HG03159 (cell line): ENCODE measurements around the gene NFATC1.
A peak's percentile ranks its signal among the peaks of the same experiment; 100 is the strongest.

Experiments used
- ATAC-seq: cut with Tn5 transposase; IDR thresholded peaks from one replicate; pipeline ENCODE4 v1.9.1; 2021; ENCODE audit warnings: mild to moderate bottlenecking, moderate library complexity; ENCODE audit not compliant: unreplicated experiment

The NFATC1 gene

GRCh38 chr18:79421275-79421857 lies 25.6 kb downstream of the NFATC1 start:
- no peak for ATAC-seq

GRCh38 chr18:79422022-79422782 lies 26.5 kb downstream of the NFATC1 start:
- peak; percentile 76 for ATAC-seq

GRCh38 chr18:79422783-79423165 lies 27.0 kb downstream of the NFATC1 start:
- ATAC-seq = no peak

GRCh38 chr18:79423211-79424007 lies 27.7 kb downstream of the NFATC1 start:
- no peak for ATAC-seq

- no peak for ATAC-seq
Observed at GRCh38 chr18:79424008-79424565, 28.4 kb downstream of the NFATC1 start.

GRCh38 chr18:79424880-79425568 lies 29.3 kb downstream of the NFATC1 start:
- no peak for ATAC-seq

GRCh38 chr18:79425569-79425886 lies 29.8 kb downstream of the NFATC1 start:
- ATAC-seq = no peak

GRCh38 chr18:79426376-79427300 lies 30.9 kb downstream of the NFATC1 start:
- no peak for ATAC-seq

- ATAC-seq = no peak
Observed at GRCh38 chr18:79427368-79428225, 31.9 kb downstream of the NFATC1 start.

GRCh38 chr18:79428287-79428686 lies 32.6 kb downstream of the NFATC1 start:
- ATAC-seq = no peak

GRCh38 chr18:79429381-79429780 lies 33.7 kb downstream of the NFATC1 start:
- no peak for ATAC-seq

GRCh38 chr18:79429785-79430281 lies 34.1 kb downstream of the NFATC1 start:
- ATAC-seq = no peak

- ATAC-seq = no peak
Observed at GRCh38 chr18:79432376-79433120, 36.8 kb downstream of the NFATC1 start.

- no peak for ATAC-seq
Observed at GRCh38 chr18:79433431-79433830, 37.7 kb downstream of the NFATC1 start.

- no peak for ATAC-seq
Observed at GRCh38 chr18:79434607-79435401, 39.1 kb downstream of the NFATC1 start.

GRCh38 chr18:79436556-79437275 lies 41.0 kb downstream of the NFATC1 start:
- no peak for ATAC-seq
